GM12874 (cell line): ENCODE results near the gene TGIF1.

Experiments used
- TF ChIP-seq, protein P1 (sequence below): IDR thresholded peaks from 2 replicates; pipeline ENCODE4 v1.5.1; 2011; ENCODE audit warnings: low read depth, mild to moderate bottlenecking, control low read depth, low read length, moderate library complexity; ENCODE audit not compliant: insufficient read depth

TGIF1 gene

DNA sequence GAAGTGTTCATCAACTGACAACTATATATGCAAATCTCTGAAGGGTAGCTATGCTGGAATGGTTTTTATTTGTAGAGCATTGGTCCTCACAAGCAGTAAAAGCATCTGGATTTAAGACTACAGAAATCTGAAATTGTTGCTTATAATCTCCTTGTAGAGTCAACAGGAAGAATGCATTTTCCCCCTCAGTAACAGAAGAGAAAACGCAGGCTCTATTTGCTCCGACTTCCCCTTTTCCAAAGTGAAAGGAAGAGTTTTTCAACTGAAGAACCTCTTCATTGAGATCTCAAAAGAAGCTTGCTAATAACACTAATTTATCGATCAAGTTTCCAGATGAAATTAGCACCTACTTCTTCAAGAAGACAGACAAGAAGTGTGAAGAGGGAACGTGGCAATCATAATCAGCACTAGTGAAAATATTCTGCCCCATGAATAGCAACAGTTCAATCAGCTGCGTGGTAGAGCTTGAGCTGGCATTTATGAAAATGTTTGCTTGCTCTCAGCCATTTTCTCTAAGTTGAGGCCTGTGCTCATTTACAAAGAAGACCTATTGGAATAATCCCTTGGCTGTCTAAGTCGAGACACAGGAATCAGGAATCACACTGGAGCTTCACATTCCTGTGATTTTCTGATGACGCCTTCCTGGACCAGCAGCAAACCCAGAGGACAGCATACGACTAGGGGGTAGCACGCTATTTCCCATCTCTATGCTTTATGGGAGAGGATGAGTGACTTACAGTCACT, 43.7 kb downstream of the TGIF1 start:
- TF ChIP-seq, protein P1, sequence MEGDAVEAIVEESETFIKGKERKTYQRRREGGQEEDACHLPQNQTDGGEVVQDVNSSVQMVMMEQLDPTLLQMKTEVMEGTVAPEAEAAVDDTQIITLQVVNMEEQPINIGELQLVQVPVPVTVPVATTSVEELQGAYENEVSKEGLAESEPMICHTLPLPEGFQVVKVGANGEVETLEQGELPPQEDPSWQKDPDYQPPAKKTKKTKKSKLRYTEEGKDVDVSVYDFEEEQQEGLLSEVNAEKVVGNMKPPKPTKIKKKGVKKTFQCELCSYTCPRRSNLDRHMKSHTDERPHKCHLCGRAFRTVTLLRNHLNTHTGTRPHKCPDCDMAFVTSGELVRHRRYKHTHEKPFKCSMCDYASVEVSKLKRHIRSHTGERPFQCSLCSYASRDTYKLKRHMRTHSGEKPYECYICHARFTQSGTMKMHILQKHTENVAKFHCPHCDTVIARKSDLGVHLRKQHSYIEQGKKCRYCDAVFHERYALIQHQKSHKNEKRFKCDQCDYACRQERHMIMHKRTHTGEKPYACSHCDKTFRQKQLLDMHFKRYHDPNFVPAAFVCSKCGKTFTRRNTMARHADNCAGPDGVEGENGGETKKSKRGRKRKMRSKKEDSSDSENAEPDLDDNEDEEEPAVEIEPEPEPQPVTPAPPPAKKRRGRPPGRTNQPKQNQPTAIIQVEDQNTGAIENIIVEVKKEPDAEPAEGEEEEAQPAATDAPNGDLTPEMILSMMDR: no peak

DNA sequence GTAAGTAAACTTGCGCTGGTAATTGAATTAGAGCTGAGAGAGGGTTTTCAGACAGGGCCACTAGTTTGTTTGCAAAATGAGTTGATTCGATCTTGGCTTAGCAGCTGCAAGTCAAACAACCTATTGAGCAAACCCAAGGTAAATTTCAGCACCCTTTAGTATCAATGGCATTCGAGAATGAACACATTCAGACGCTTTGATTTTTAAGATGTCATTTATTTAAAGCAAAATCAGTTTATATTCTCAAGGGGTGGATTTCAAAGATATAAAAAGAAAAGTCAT, 44.2 kb downstream of the TGIF1 start:
- TF ChIP-seq, protein P1: no peak

DNA sequence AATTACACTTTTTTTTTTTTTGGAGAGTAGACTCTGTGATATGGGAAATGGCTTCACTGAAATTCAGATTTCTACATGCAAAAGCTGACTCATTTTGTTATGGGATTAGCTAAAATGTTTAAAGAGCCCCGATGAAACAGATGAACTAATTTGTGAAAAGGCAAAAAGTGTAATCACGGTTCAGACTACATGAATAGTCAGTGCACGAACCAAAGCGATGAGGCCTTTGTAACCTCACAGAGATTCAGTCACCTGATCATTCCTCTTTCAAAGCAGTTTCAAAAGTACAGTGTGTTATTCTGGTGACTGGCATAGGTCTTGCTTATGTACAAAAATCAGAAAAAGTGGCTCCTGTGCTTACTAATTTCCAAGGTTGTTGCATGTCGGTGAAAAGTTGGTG, 44.6 kb downstream of the TGIF1 start:
- TF ChIP-seq, protein P1: no peak

DNA sequence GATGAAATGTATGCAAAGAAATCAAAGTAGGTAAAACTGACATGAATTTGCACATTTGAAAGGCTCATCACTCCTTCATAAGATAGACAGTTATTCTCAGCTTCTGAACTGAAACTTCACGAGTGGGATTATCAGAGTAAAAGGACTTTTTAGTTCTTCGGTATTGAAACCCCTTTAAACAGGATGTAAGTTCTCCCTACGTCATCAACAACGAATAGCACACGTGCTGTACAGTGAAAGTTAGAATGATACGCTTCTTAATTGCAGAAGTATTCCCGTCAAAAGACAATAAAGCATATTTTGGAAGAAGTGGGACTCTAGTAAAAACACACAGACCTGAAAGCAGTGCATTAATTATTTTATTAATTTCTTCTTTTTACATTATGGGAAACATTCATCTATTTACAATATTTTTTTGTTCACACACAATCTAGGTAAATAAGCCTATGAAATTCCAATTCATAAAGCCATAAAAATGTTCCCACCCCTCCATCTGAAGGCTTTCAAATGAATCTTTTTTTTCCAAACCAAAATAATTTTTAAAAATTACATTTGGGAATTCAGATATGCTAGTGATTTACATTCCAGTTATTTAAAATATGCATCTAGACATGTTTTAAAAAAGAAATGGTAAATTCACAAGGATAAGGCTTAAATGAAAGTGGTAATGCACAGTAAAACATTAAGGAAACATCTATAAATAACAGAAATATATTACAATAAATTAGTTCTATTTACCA, 45.9 kb downstream of the TGIF1 start:
- TF ChIP-seq, protein P1: no peak

DNA sequence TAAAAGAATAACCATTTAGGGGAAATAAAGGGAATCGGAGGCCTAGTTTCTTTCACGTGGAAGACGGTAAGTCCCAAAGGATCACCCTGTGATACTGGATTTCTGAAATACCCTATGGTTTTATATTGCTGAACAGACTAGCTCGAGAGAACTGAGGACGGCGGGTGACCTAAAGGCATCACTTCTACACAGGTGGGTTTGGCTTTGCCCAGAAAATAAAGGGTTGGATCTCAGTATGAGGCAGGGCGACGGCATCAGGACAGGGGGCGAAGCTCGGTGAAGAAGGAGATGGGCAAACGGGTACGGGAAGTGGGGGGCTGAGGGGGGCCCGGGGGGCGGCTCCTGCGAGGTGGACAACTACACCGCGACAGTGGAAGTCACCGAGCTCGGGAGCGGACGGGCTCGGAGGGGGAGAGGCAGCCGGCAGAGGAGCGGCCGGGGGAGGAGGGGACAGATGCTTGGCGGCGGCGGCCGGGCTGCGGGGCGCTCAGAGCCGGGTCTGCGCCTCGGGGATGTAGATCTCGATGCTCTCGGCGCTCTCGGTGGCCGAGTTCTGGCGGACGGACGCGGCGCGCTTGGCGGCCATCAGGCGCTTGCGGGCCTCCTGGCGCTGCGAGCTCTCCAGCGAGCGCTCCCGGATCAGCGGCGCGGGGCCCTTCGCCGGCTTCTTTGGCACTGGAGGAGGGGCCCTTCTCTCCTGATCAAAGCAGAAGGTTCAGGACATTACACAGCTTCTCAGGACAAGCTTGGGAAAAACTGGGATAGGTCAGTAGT, 48.9 kb downstream of the TGIF1 start:
- TF ChIP-seq, protein P1: no peak

DNA sequence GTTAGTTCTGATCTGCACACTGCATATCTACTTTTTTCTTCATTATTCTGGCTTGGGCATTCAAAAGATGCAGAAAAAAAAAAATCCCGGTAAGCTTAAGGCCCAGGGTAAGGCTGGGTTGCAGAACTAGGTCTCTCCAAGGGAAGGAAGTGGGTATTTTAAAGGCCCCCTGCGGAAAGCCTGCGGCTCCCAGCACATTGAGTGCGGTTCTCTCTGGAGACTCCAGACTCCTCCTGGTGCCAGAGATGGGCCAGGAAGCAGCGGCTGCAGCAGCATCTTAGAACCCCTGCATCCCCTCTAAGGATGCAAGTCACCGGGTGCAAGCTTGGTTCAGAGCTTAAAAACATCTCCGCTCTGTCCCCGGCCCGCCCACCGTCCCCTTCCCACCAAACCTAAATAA, 49.5 kb downstream of the TGIF1 start:
- TF ChIP-seq, protein P1: no peak

DNA sequence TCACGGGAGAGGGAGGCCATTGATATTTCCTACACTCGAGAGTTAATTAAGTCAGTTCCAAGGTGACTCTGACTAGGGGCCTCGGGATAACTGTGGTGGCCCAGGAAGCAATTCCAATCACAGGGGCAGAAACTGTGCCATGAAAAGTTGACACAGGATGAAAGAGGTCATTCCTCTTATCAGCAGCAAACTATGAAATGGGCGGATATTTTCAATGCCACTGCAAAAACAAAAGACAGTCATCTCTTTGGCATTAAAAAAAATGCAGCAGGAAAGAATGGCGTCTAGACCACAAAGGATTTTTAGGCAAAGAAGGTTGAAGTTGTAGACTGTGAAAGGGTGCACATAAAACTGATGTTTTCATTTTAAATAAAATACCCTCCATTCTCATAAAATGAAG, 50.0 kb downstream of the TGIF1 start:
- TF ChIP-seq, protein P1: no peak
